HCEC 1CT (cell line): ENCODE measurements around the gene TET3.

Experiments used
- DNase-seq: peaks from one replicate; pipeline ENCODE4 v3.0.0-alpha.2; 2017

The TET3 gene

DNA sequence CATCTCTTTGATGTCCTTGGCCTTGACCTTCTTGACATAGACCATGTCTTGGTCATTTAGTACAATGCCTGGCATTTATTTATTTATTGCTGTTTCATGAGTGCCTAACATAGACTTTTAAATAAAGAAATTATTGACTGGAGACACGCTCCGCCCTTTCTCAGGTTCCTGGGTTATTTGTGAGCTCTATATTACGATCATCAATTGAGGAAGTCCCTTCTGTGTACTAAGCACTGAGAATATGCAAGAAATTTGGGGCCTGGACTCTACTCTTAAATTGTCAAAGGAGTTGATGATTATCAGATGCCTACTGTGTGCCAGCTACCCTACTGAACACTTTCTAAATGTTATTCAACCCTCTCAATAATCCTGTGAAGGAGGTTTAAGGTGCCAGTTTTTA is 19.7 kb upstream of the TET3 start:
- DNase-seq, result no peak

DNA sequence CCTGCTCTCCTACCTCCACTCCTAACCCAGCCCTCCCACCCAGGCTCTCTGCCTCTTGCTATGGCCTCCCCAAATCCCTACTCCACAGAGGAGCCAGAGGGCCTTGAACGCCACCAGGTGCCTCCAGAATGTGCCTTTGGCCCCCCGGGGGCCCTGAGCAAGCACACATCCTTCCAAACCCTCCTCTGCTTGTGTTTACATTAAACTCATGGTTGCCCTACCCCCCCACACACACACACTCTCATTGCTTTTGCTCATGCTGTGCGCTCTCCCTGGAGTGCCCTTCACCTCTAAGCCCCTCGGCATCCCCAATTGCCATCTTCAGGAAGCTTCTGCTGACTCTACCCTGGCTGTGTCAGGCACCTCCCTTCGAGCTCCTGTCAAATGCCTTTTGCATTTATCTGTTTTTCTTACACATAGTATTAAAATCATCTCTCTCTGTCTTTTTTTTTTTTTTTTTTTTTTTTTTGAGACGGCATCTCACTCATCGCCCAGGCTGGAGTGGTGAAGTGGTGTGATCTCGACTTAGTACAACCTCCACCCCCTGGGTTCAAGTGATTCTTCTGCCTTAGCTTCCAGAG is 16.3 kb upstream of the TET3 start:
- DNase-seq, result no peak

DNA sequence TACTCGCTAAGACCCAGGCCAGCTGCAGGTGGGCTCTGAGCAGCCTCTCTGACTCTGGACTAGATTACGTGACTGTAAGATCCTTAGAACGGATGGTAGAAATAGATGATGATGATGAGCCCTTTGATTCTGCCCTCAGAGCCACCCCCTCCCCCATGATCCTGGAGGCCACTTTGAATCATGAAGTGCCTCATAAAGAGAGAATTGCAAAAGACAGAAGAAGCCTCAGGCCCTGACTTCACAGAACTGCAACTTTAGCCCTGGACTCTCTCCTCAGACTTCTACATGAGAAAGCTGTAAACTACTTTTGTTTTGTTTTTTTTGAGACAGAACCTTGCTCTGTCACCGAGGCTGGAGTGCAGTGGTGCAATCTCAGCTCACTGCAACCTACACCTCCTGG is 15.4 kb upstream of the TET3 start:
- DNase-seq, result no peak

DNA sequence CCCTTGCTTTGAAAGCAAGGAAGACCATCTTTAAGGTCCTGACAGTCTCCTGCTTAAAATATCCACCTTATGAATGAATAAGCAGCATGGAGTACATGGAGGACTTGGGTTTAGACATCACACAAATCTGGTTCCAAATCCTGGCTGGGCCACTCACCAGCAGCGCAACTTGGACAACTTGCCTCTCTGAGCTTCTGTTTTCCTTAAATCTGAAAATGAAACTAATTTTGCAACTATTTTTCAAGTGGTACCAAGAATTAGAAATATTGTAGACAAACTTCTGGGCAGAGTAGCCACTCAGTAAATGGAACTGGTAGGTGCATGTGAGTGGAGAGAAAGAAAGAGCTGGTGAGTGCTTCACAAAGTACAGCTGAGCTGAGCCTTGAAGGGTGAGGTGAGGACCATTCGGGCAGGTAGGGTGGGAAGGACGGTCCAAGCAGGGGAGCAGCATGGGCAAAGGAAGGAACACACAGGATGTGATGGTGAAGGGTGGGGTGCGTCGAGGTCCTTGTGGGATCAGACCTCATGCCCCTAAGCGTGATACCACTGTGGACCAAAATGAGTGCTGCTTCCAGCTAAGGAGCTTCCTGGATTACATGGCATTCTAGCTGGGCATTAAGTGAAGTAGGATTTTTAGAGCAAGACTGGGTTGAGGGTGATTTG is 14.4 kb upstream of the TET3 start:
- DNase-seq, result no peak

DNA sequence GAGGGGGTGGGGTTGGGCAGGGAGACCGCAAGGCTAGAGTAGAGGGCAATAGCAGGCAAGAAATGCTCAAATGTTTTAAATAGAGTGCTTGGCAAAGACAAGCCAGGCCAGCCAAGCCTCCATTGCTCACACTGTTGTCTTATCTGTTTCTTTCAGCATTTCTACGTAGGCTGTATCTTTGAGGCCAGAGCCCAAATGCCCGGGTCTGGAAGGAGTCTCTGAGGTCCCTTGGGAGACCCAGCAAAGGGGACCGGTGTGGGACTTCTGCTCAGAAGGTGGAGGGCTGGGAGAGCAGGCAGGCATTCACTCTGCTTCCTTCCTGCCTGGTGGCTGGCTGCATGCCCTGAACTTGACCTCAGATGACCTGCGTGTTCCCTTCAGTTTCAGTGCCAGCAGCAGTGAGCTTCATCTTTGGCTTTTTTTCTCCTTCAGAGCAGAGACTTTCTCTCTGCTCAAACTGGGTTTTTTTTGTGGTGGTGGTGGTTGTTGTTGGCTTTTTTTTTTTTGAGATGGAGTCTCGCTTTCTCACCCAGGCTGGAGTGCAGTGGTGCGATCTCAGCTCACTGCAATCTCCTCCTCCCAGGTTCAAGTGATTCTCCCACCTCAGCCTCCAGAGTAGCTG is 13.7 kb upstream of the TET3 start:
- DNase-seq, result no peak

DNA sequence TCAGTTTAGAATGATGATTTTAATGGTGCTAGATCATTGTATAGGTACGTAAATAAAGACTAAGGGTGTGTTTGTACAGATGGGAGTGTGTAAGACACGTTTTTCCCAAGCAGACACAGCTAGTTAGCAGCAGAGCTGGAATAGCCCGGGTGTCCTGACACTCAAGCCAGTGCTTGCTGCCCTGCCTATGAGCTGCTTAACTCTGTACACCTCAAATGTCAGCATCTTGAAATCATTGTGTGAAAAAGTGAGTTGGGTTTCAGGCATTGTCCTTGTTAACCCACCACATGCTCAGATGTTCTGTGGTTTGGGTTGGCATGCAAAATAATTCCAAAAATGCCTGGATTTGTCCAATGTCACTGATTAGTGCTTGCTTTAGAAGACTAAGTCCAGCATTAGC is 13.0 kb upstream of the TET3 start:
- DNase-seq, result no peak

DNA sequence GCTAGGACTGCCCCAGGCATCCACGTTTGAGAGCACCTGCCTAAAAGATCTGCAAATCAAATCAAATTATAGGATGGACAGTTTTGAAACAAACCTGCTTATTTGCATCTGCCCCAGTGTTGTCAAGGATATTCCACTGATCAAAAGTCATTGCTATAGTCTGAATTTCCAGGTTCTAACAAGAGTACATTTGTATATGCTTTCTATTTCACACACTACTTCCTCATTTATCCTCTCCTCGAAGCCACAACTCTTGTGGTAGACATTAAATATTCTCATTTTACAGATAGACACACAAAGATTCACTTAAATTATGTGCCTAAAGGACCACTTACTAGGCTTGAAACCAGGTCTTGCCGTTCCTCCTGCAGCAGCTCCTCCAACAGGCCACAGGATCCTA is 11.9 kb upstream of the TET3 start:
- no peak for DNase-seq

DNA sequence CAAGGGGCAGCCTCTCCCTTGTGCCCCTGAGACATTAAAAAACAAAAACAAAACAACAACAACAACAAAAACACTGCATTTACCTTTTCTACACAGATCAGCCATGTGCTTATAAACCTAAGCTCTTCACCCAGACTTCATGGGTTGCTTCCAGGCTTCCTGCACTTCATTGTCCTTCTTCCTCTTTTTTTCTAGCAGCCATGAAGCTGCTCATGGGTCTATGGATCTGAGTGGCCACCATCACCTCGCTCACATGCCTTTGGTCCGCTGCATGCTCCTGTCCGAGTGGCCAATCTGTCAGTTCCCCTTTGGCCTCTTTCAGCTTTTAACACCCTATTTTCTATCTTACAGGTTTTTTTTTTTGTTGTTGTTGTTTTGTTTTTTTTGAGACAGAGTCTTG is 9.0 kb upstream of the TET3 start:
- no peak for DNase-seq

DNA sequence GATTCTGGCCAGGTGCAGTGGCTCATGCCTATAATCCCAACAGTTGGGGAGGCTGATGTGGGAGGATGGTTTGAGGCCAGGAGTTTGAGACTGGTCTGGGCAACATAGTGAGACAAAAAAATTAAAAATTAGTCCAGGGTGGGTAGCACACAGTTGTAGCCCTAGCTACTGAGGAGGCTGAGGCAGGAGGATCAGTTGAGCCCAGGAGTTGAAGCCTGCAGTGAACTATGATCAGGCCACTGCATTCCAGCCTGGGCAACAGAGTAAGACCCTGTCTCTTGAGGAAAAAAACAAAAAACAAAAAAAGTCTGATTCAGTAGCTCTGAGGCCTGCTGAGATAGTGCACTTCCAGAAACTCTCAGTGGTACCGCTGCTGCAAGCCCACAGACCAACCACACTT is 7.9 kb upstream of the TET3 start:
- DNase-seq, result no peak

DNA sequence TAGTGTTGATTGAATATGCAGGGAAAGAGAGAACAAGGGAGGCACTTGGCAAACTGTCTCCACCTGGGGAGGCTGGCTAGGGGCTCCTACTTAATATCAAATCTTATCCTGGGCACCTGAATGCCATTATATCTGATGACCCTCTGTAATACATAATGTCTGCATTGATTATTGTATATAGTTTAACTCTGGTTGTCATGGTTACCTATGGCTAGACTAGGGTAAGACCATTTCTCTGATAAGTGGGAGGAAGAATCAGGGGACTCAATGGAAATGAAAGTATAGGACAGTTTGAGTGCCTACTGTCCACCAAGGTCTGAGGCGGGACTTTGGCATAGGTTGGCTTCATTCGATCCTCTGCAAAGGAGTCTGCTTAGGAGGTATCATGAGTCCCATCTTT is 7.2 kb upstream of the TET3 start:
- no peak for DNase-seq

DNA sequence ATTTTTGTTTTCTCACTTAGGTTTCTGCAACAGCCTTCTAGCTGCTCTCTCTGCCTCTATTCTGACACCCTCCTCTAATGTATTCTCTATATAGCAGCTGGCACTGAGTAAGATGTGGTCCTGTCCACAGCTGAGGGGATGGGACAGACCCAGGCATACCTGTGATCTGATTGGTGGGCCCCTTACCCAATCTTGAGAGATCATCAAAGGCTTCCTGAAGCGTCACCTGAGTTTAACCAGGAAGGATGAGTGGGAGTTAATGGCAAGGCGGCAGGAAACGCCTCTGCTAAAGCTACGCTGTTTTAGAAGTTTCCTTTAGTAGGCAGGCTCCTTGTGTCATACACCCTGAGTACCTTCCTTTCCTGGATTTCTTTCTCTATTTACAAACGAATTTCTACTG is 5.7 kb upstream of the TET3 start:
- no peak for DNase-seq

DNA sequence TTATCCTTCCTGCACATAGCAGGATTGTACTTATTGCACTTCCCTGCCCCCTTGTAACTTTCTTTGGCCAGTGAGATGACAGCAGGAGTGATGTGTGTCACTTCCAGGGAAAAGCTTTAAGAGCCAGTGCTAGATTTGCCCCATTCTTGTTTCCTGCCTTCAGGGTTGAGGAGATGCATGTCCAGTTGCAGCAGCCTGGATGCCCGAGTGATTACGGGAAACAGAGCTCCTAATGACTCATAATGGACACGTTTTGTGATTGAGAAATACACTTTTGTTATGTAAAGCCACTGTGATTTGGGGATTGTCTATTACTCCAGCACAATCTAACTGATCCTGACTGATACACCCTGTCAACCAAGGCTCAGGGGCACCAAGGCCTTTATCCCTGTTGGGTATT is 5.0 kb upstream of the TET3 start:
- peak; percentile 89 for DNase-seq

DNA sequence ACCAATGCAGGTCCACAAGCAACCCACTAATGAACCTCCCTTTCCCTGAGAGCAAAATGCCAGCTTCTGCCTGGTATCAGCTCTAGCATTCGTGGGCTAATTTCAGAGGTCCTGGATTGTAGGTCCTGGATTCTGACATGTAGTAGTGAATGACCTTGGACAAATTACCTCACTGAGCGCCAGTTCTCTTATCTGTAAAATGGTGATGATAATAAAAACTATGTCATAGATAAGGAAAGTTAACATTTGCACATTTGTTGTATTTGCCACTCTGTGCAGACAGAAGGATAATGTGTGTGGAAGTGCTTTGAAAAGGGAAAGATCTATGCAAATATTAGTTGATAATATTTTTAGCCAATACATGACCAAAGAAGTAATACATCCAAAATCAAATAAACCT is 4.1 kb upstream of the TET3 start:
- DNase-seq, result no peak

DNA sequence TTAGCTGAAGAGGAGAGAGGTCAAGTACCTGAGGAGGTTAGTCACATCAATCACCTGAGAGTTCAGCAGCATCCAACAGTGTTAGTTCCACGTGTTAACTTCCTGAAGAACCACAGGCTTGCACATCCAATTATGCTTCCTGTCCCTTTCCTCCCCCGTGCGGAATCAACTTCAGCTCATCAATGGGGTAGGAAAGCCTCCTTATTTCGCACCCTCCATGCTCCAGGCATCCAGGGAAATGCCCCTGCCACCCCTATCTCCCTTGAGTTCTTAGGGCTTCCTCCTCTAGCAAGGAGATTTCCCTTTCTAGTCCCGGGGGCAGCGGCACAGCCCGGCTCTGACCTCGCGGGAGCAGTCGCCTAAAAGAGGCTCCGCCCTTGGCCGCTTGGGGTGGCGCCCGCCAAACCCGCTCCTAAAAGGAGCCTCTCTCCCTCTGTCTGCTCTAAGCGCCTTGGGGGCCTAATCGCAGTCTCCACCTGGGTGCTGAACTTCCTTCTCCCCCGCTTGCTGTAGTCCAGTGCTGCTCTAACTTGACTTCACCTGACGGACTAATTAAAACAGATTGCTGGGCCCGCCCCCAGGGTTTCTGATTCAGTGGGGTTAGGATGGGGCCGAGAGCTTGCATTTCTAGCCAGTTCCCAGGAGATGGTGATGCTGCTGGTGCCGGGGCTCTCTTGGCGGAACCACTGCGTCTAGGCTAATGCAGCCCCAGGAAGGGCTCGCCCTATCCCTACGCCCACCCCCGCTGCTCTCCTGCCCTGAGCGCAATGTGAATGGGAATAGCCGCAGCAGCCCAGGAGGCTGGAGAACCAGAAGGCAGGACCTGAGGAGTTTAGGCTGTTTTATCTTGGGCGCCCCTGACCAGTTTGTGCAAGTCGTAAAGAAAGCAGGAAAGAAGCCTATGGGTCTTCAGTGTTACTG is 3.4 kb upstream of the TET3 start:
- DNase-seq, result peak; percentile 62

DNA sequence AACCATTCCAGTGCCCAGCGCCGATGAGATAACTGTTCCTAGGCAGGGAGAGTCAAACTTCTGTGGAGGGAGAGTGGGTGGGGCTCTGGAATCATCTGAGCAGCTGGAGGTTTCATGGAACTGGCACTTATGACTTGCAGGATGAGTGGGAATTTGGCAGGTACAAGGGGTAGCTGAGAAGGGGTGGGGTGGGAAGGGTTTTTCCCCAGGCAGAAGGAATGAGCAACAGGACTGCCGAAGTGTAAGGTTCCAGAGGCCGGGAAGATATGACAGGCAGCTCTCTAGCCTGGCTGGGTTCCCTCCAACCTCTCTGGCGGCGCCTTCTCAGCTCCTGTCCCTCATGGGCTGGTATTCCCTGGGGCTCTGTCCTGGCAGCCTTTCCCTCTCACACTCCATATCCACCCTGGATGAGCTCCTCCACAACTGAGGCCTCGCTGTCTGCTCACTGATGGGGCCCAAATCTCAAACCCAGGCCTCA is 2.5 kb upstream of the TET3 start:
- DNase-seq, result peak; percentile 45

DNA sequence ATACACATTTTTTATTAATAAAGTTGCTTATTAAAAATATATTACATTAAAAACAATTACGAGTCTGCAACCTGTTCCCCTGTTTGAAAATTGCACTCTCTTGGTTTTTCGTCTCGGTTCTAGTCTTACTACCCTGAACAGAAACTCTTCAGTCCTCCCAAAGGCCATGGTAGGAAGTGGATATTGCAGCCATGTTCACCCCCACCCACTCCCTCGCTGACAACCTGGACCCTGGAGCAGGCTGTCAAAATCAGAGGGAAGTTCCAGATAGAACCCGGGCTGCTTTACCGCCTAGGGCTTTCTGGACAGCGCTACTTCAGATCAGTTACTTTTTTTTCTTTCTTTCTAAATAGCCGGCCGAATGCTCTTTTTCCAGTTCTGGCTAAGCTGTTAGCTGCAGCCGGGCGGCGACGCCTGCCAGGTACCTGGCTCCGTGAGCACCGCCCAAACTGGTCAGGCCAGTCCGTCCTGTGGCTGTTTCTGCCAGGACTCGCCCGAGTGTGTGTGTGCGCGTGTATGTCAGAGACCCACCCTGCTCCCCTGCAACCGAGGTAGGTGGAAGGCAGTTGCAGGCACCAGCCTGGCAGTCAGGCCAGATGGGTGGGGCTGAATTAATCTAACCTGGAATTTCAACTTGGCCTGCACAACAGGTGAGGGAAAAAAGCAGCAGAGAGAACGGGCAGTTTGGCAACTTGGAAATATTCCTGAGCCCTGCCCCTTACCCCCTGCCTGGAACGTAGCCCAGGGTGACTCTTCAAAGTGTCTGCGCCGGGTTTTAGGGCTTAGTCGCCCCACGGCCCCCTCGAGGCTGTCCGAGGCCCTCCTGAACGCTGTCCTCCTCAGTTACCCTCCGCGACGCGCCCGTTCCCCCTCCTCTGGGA is 1.1 kb upstream of the TET3 start:
- no peak for DNase-seq

DNA sequence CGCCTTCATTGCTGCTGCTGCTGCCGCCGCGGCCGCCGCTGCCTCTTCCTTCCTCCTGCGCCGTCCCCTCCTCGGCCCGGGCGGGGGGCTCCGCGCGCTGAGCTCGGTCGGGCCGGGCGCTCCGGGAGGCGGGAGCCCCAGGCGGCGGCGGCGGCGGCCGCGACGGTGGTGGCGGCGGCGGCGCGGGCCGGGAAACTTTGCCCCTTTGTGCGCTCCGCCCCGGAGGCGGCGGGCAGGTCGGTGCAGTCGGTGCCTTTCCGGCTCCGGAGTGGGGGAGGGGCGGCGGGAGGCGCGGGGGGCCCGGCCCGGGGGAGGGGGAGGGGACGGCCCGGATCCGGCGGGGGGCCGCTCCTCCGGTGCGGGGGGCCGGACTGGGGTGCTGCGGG is 205 bp downstream of the TET3 start:
- no peak for DNase-seq

DNA sequence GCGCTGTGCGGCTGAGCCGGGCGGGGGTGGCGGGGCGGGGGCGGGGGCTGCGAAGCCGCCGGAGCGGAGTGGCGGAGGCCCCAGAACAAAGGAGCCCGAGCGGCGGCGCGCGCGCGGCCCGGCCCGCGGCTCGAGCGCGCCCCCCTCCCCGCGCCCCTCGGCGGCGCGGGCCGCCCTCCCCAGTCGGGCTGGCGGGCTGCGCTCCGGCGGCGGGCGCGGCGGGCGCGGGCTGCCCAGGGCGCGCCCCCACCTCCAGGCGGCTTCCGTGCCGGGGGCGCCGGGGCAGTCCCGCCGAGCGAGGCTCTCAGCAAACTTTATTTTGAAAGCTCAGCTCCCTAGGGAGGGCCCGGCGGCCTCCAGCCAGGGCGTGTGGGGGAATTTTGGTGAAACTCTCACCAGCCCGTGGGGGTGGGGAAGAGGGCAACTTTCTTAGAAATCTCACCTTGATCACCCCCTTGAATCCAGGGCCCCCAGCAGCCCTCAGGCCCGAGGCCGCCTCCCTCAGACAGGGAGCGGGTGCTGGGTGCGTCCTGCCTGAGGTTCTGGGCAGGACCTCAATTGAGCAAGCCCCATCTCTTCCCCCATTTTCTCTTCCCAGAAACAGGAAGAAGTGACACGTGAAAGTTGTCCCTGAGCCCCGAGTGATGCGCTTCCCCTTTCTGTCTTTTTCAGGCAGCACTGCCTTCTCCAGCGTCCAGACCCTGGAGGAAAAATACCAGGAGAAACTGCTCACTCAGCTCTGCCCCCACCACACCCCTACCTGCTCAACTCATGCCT is 786 bp downstream of the TET3 start:
- no peak for DNase-seq

DNA sequence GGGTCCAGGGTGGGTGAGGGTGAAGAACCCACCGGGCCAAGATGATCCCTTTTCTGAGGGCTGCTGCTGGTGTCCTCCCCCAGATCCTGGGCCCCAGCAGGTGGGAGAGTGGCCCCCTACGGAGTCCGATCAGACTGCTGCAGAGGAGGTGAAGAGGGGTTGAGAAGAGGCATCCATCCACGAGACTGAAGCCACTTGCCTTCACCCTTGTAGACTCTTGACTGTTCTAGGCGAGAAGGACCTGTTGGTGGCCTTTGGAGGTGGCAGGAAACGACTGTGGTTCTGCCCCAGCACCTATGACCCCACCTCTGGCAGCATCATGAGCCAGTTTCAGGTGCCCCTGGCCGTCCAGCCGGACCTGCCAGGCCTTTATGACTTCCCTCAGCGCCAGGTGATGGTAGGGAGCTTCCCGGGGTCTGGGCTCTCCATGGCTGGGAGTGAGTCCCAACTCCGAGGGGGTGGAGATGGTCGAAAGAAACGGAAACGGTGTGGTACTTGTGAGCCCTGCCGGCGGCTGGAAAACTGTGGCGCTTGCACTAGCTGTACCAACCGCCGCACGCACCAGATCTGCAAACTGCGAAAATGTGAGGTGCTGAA is 1.5 kb downstream of the TET3 start:
- DNase-seq, result no peak

DNA sequence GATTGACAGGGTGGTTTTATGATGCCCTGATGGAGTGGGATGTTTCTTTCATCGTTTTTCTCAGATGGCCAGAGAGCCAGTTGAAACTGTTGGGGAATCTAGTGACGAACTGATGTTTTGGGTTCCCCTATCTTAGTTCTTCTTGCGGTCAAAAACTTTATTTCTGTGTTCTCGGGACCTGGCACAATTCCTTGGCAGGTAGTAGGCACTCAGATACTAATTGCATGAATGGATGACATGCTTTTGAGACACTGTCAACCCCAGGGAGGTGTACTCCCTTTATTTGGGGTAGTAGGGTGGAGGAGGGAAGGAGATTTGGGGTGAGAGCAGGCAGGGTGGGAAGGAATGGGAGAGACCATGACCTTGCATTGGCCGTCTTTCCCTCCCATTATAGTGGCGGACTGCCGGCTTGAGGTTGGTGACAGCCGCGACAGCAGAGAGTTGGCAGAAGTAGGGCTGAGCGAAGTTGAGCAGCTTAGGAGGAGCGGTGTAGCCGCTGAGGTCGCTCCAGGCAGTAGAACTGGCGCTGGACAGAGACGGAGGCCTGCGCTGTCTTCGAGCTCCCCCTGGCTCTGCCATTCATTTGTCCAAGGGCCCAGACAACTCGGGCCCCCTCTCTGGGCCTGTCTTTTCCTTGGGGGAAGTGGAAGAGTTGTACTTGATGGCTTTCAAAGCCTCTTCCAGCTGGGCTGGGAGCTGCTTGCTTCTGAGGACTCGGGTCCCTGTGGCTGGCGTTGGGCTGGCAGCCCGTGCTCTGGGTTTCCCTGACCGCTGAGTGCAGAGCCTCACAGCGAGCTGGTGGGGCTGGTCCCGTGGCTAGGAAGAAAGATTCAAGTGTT is 2.6 kb downstream of the TET3 start:
- no peak for DNase-seq
